MCF 10A (cell line): ENCODE measurements around the gene SEMA3A. TPM values are rescaled to one million over a fixed set of nuclear protein-coding genes. Genes with fewer than 3 reads are reported as not detected.

ENCODE experiments used
- BruUV-seq: library from RNA; stranded (reverse); fragments of 400-500 nt; replicated peaks from 2 replicates; lab custom pipeline; 2021; lab: Mats Ljungman, UMichigan
- CTCF ChIA-PET: fragments of 300-600 bp; sonication (Branson Sonifier 250); formaldehyde crosslinking; extraction: SDS; loops from one replicate; lab custom pipeline; 2021; ENCODE audit warnings: antibody characterized with exemption, inconsistent platforms; lab: Yijun Ruan, JAX
- POLR2A ChIA-PET: fragments of 300-600, 350-650 bp; sonication (Branson Sonifier 250); formaldehyde crosslinking; extraction: SDS; loops from one replicate; lab custom pipeline; 2020; ENCODE audit warnings: antibody characterized with exemption, inconsistent platforms; lab: Yijun Ruan, JAX
- DNase-seq: peaks from one replicate; pipeline ENCODE4 v3.0.0-alpha.2; 2018; ENCODE audit not compliant: unreplicated experiment
- H3K27ac Mint-ChIP-seq: one replicate; pipeline ENCODE4 v1.8.0; 2022; ENCODE audit warnings: mild to moderate bottlenecking, low read depth, mixed read lengths; ENCODE audit not compliant: unreplicated experiment
- H3K27me3 Mint-ChIP-seq: one replicate; pipeline ENCODE4 v1.8.0; 2022; ENCODE audit warnings: mixed read lengths; ENCODE audit not compliant: insufficient read depth, unreplicated experiment
- H3K36me3 Mint-ChIP-seq: one replicate; pipeline ENCODE4 v1.8.0; 2022; ENCODE audit warnings: mild to moderate bottlenecking, moderate library complexity, mixed read lengths; ENCODE audit not compliant: insufficient read depth, unreplicated experiment
- H3K4me1 Mint-ChIP-seq: one replicate; pipeline ENCODE4 v1.8.0; 2022; ENCODE audit warnings: mixed read lengths; ENCODE audit not compliant: insufficient read depth, unreplicated experiment
- H3K4me3 Mint-ChIP-seq: one replicate; pipeline ENCODE4 v1.8.0; 2022; ENCODE audit warnings: mild to moderate bottlenecking, moderate library complexity, mixed read lengths; ENCODE audit not compliant: unreplicated experiment
- H3K9me3 Mint-ChIP-seq: one replicate; pipeline ENCODE4 v1.8.0; 2022; ENCODE audit warnings: mixed read lengths; ENCODE audit not compliant: unreplicated experiment
- intact Hi-C: fragments of 100-400 bp; cut with micrococcal nuclease; formaldehyde crosslinking; loops from 2 replicates; pipeline ENCODE4 v1.14.1; 2022
- total RNA-seq: library from RNA; stranded (reverse); gene quantifications from 2 replicates; pipeline ENCODE4 v1.2.3, GENCODE V29; 2022
- TF ChIP-seq, protein P1 (sequence below): fragments of 200-600 bp; IDR thresholded peaks from one replicate; pipeline ENCODE4 v1.8.0; 2022; ENCODE audit warnings: antibody characterized with exemption, mild to moderate bottlenecking; ENCODE audit not compliant: unreplicated experiment

Gene SEMA3A
- total RNA-seq, 1 experiment from 2014 or later: 3.2 TPM

DNA sequence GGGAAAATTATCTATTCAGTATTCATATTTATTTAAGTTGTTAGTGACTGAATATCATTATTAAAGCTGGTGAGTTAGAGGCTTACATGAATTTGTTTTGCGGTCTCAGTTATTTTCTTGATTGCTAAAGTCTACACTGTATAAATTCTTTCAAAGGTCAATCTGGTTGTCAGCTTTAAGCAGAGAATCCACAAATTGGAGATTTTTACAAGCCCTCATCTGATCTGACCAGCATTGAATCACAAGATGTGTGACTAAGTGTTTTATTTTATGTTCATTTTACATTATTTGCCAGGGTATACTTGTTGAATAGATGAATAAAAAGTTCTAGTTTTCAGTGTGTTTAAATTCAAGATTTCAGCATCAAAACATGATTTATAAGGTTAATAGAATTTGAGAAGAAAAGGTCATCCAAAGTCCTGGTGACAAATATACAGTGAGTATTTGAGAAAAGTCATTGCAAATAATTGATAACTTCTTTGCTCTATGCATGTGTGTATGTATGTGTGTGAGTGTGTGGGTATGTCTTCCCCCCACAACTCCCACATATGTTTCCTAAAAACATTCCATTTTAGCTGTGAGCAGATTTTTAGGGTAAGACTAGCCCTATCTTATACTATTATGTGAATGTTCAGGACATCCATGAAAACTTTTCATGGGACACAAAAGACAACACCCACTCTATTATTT, 4.4 kb downstream of the SEMA3A start:
- intact Hi-C loops: loop anchor here (5.0 kb wide), 1 partner anchor 47 kb away; no protein-coding TSS in a partner anchor
- no peaks in the 10 kb centered on the region for H3K27me3 Mint-ChIP-seq
- CTCF ChIA-PET: interaction anchor here (0.6 kb wide), 1 partner anchor 194 kb away, joined by 5 read pairs; no protein-coding TSS in a partner anchor
- DNase-seq: no peak
- BruUV-seq: no TSS peak
- H3K4me3 Mint-ChIP-seq: no peak overlapping the region
- TF ChIP-seq, protein P1, sequence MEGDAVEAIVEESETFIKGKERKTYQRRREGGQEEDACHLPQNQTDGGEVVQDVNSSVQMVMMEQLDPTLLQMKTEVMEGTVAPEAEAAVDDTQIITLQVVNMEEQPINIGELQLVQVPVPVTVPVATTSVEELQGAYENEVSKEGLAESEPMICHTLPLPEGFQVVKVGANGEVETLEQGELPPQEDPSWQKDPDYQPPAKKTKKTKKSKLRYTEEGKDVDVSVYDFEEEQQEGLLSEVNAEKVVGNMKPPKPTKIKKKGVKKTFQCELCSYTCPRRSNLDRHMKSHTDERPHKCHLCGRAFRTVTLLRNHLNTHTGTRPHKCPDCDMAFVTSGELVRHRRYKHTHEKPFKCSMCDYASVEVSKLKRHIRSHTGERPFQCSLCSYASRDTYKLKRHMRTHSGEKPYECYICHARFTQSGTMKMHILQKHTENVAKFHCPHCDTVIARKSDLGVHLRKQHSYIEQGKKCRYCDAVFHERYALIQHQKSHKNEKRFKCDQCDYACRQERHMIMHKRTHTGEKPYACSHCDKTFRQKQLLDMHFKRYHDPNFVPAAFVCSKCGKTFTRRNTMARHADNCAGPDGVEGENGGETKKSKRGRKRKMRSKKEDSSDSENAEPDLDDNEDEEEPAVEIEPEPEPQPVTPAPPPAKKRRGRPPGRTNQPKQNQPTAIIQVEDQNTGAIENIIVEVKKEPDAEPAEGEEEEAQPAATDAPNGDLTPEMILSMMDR: no peak
- no peak overlapping the region for H3K27ac Mint-ChIP-seq
- POLR2A ChIA-PET: no interaction called here
- peaks cover 16% of the 10 kb centered on the region for H3K4me1 Mint-ChIP-seq
- no peaks in the 10 kb centered on the region for H3K36me3 Mint-ChIP-seq
- H3K9me3 Mint-ChIP-seq: no peaks in the 10 kb centered on the region

DNA sequence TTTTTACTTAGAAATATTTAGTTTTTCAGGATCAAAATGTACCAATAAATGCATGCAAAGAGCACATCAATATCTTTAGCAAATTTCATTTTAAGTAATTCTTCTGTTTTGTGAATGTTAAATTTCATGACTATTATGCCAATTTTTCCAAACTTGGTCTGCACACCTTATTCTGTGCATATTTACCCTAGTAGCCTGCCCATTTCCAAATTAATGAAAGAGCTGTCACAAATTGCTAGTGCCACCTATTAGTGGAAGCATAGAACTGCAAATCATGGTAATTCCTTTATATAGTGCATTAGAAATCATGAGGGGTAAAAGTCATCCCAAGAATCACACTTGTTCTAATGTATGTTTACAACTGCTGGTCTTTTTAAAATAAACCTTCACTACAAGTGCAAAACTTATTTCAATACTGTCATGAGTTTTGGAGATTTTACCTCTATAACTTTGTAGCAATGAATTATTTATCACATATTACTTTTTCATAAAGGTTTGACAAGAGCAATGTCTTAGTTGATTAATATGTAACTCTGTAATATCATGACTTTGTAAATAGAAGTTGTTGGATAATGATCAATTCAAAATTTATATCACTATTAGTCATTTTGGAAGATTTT, 5.7 kb downstream of the SEMA3A start:
- intact Hi-C loops: loop anchor here (1.0 to 2.0 kb wide), 2 partner anchors 213 to 252 kb away; no protein-coding TSS in a partner anchor
- Mint-ChIP-seq H3K9me3 (no peaks in the 10 kb centered on the region), H3K27ac (no peak overlapping the region), H3K4me1 (peaks cover 16% of the 10 kb centered on the region), H3K4me3 (no peak overlapping the region), H3K27me3 (no peaks in the 10 kb centered on the region), H3K36me3 (no peaks in the 10 kb centered on the region)
- BruUV-seq: no TSS peak
- ChIA-PET CTCF (interaction anchor here (0.7 kb wide), 1 partner anchor 252 kb away, joined by 3 read pairs; no protein-coding TSS in a partner anchor), POLR2A (no interaction called here)
- peak; percentile 56 for DNase-seq
- TF ChIP-seq, protein P1: peak; percentile 32

DNA sequence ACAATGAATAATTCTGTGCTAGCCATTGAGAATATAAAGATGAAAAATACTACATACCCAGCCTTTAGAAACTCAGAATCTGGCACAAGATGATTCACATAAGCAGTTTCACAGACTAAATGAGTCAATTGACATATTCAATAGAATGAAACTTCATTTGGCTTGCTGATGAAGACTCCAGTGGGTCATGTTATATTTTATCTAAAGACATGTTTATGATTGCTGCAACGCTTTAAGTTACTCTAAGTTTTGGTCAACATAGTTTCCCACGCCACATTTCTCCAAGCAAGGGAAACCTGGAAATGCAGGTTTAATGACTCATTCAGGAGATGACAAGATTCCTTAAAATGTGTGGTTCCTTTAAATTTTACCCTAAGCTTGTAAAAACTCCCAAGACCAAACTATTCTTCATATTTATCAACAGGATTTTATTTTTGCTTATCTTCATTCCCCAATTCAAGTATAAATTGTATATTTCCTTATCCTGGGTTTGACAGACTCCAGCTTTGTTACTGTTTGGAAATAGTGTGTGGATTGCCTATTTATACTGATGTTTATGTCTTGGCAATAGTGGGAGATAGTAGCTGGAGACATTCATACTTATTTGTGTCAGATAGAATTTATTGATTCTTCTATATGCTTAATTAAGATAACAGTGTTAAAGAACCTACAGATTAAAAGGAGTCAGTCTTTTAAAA, 6.6 kb downstream of the SEMA3A start:
- DNase-seq: peak; percentile 79
- BruUV-seq: no TSS peak
- H3K27me3 Mint-ChIP-seq: no peaks in the 10 kb centered on the region
- TF ChIP-seq, protein P1: no peak
- peaks cover 16% of the 10 kb centered on the region for H3K4me1 Mint-ChIP-seq
- no peaks in the 10 kb centered on the region for H3K36me3 Mint-ChIP-seq
- H3K27ac Mint-ChIP-seq: no peak overlapping the region
- ChIA-PET POLR2A (no interaction called here), CTCF (interaction anchor here (0.7 to 1.0 kb wide), 5 partner anchors 148 to 1642 kb away, joined by 3 to 5 read pairs (median 4); no protein-coding TSS in a partner anchor)
- H3K9me3 Mint-ChIP-seq: no peaks in the 10 kb centered on the region
- no peak overlapping the region for H3K4me3 Mint-ChIP-seq
- intact Hi-C loops: loop anchor here (1.0 to 2.0 kb wide), 2 partner anchors 212 to 251 kb away; no protein-coding TSS in a partner anchor
